GM18499 (cell line): ENCODE results near the gene SEMA3C.

Experiments
- ATAC-seq: cut with Tn5 transposase; IDR thresholded peaks from one replicate; pipeline ENCODE4 v1.9.1; 2021; ENCODE audit warnings: moderate number of reproducible peaks; ENCODE audit not compliant: insufficient read depth, unreplicated experiment

The SEMA3C gene

GRCh38 chr7:80890426-80891258 lies 28.2 kb downstream of the SEMA3C start:
- ATAC-seq, result no peak

- ATAC-seq, result no peak
Measured at GRCh38 chr7:80889525-80889924, 29.3 kb downstream of the SEMA3C start.

DNA sequence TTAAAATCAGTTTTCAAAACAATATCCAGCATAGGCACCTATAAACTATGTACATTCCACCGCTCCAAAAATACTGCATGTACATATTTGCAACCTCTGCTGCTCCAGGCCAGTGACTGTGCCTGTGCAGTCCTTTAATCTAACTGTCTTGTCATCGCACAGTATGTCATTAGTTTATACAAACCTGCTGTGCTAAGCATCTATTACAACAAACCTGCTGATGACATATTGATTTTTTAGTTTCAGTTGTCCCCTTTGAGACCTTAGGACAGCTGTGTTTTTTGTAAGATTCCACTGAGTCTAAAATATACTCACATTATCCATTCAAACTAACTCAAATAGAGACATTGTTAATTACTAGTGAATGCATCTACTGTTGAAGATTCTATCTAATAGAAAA lies 33.1 kb downstream of the SEMA3C start:
- no peak for ATAC-seq

DNA sequence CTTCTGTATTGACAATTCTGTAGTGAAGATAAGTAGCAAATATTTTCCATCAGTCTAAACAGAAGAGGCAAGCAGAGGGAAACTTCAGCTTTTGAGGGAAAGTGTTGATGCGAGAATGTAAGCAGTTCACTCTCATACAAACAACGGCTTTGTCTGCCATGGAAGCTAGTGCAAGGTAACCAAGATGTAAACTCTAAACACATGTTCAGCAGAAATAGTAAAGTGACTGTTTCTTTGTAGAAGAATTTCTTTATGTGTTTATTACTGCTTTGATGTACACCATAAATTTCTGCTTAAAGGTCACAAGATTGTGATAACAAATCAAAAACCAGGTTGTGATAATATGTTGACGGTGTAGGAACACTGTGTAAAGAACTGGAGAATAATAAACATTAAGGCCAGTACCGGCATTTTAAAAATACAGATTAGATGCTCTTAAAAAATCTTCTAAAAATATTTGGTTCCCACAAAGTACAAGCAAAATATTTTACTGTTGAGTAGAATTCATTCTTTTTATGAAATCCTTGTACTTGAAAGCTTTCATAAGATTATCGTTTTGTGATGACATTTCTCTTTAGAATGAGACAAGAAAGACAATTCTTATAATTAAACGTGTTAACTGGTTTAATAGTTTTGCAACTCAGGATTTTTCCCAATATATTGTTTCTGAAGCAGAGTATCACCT lies 34.2 kb downstream of the SEMA3C start:
- ATAC-seq, result no peak

DNA sequence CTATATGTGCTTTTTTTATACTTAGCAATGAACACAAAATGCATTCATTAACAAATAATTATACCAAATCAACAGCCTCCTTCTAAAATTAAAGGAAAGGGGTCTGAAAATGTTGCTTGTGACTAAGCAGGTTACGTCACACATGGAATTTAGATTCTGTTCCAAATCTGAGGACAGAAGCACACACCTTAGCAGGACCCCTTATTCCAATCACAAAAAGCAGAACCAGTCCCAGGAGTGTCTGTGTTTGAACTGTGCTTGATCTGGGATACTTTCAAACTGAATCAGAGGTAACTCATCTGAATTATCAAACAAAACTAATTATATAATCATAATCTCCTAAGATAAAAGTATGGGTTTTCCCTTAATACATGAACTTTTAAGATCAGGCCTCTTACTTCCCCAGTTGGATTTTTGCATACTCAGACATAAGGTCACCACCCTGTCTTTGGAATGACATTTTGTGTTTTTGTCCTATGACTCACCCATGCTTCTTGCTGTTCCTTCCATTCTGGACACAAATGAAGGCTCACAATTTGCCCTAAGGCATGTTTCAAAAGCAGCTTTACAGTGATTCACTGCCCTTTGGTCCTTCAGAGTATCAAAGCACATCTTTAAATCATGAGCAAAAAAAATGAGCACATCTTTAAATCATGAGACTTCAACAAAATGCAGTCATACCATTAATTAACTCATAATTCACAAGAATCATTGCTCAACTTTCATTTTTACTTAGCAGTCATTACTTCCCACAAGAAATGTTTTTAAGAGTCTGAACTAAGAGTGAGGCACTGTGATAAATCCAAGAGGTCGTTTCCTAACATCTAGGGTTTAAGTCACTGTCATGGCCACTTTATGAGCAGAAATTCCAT lies 35.5 kb downstream of the SEMA3C start:
- ATAC-seq, result no peak

DNA sequence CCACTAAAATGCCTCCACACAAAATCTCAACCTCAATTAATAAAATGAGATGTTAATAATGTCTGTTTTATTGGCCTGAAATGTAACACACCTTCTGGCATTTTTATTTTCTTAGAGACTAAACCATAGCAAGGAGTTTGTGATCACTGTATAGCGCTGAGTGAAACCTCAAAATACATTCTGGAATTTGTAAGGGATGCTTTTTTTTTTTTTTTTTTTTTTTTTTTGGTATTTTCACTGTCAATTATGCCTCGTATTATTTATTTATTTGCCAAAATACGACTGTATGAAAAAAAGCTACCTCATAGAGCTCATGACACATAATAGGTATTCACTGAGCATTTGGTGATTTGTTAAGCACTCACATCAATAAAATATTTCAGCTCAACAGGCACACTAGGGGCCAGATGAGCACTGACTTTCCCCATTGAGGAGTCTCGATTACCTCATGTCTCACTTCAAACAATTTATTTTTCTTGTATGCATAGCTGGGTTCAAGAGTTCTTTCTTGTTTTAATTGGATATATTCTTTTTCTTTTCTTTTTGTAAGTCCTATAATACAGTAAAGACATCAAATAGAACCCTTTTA lies 36.5 kb downstream of the SEMA3C start:
- ATAC-seq, result no peak

GRCh38 chr7:80881351-80881900 lies 37.4 kb downstream of the SEMA3C start:
- ATAC-seq, result no peak

GRCh38 chr7:80879849-80880248 lies 39.0 kb downstream of the SEMA3C start:
- ATAC-seq, result no peak

GRCh38 chr7:80876894-80877414 lies 41.9 kb downstream of the SEMA3C start:
- ATAC-seq, result no peak

DNA sequence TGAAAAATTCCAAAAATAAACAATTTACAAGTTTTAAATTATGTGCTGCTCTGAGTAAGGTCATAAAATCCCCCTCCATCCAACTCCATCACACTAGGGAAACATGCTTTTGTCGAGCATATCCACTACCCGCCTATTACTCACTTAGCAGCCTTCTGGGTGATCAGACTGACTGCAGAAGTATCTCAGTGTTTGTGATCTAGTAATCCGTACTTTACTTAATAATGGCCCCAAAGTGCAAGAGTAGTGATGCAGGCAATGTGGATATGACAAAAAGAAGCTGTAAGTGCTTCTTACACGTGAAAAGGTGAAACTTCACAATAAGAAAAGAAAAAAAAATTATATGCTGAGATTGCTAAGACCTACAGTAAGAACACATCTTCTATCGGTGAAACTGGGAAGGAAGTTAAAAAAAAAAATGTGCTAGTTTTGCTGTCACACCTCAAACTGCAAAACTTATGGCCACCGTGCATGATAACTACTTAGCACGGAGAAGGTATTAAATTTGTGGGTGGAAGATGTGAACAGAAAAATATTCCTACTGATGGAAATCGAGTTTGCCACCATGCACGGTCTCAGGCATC lies 43.2 kb downstream of the SEMA3C start:
- ATAC-seq, result no peak

DNA sequence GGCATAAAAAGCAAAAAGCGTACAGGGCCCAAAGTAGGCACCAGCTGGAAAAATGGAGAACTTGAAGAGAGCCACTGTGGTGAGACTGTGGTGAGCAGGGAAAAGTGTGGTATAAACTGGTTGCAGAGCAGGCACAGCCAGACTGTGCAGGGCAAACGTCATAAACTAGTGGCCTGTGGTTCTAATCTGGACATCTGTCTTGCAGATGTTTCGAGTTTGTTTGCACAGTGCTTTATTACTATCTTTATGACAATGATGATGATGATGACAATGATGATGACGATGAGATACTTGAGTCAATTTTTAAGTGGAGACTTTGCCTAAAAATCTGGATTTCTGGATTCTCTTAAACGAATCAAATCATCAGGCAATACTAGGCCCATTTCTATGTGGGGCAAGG lies 45.7 kb downstream of the SEMA3C start:
- no peak for ATAC-seq

- ATAC-seq, result no peak
Measured at GRCh38 chr7:80871228-80871627, 47.6 kb downstream of the SEMA3C start.

- ATAC-seq, result no peak
Measured at GRCh38 chr7:80870813-80871212, 48.0 kb downstream of the SEMA3C start.

- ATAC-seq, result no peak
Measured at GRCh38 chr7:80869821-80870751, 48.8 kb downstream of the SEMA3C start.

GRCh38 chr7:80869106-80869784 lies 49.6 kb downstream of the SEMA3C start:
- no peak for ATAC-seq

DNA sequence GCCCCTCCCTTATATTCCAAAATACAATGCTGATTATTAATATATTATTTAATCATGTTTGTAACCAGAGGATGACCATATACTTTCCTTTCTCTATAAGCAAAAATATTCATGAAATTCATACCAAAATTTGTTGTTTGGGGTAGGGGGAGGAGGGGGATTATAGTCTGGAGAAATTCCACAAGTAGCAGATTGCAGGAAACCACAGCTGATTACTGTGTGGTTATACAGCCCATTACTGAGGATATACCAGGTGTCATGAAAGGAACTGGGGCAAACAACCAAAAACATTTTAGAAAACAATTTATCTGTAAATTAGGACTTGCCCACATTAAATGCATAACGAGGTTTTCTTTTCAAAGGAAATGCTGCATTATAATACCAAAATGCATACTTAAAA lies 50.3 kb downstream of the SEMA3C start:
- no peak for ATAC-seq

- ATAC-seq, result no peak
Measured at GRCh38 chr7:80860554-80860953, 58.3 kb downstream of the SEMA3C start.
